ENCODE results near the gene CAV3. TPM values are rescaled to one million over a fixed set of nuclear protein-coding genes. Genes with fewer than 3 reads are reported as not detected.

The CAV3 gene
- total RNA-seq, 2 donors from 2014 or later, result not detected

DNA sequence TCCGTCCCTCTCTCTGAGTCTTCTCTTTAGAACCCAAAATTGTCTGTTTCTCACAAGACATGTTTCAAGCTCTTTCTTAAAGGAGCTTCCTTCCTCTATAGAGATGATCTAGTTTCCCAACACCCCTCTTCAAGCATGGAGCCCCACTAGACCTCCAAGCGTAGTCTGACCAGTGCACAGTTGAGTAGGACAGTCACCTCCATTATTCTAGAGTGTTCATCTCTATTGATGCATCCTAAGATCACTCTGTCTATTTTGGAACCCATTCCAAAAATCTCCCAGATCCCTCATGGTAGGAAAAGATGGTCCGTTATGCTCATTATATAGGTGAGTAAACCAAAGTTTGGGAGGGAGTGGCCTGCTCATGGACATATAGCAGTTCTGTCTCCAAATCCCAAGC, 4.1 kb upstream of the CAV3 start:
- Histone ChIP-seq H3K4me3 (no peak overlapping the region), H3K27me3 (no peaks in the 10 kb centered on the region), H3K4me1 (no peaks in the 10 kb centered on the region), H3K9me3 (no peaks in the 10 kb centered on the region), H3K36me3 (replicated peaks in 1 of 2; ENCODE audit: insufficient read depth in 1 of 2, low read depth in 2 of 2) (no peaks in the 10 kb centered on the region), H3K27ac (no peak overlapping the region)
- DNase-seq, result no peak
- WGBS, 2 donors, result 67 to 77% methylated on average over 3 of the region's 3 CpGs
- TF ChIP-seq, protein P1, sequence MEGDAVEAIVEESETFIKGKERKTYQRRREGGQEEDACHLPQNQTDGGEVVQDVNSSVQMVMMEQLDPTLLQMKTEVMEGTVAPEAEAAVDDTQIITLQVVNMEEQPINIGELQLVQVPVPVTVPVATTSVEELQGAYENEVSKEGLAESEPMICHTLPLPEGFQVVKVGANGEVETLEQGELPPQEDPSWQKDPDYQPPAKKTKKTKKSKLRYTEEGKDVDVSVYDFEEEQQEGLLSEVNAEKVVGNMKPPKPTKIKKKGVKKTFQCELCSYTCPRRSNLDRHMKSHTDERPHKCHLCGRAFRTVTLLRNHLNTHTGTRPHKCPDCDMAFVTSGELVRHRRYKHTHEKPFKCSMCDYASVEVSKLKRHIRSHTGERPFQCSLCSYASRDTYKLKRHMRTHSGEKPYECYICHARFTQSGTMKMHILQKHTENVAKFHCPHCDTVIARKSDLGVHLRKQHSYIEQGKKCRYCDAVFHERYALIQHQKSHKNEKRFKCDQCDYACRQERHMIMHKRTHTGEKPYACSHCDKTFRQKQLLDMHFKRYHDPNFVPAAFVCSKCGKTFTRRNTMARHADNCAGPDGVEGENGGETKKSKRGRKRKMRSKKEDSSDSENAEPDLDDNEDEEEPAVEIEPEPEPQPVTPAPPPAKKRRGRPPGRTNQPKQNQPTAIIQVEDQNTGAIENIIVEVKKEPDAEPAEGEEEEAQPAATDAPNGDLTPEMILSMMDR (IDR thresholded peaks at IDR 0.05), result no peak
- TF ChIP-seq POLR2A (IDR thresholded peaks at IDR 0.05), result no peak
- intact Hi-C loops (cut with DNase I), result no loop called here
- ATAC-seq, result no peak

DNA sequence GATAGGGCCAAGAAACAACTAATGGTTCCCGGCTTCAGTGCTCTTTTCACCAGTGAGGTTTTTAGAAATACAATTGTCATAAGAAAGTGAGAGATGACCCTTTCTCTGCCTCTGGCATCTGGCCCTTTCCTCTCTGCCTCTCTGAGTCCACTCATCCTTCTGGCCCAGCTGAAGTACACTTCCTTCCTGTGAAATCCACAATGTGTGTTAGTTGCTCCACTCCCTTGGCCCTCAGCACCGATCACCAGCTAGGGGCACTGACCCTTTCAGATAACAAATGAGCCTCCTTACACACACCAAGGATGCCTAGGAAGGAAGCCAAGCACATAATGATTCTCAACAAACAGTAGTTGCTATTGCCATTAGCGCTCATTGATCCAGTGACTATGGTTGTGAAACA, 2.9 kb upstream of the CAV3 start:
- TF ChIP-seq POLR2A (IDR thresholded peaks at IDR 0.05), result no peak
- TF ChIP-seq, protein P1 (IDR thresholded peaks at IDR 0.05), result no peak
- no peaks in the 10 kb centered on the region for H3K9me3 ChIP-seq
- intact Hi-C loops (cut with DNase I), result no loop called here
- H3K4me1 ChIP-seq, result no peaks in the 10 kb centered on the region
- ATAC-seq (no peak), DNase-seq (no peak)
- H3K4me3 ChIP-seq, result no peak overlapping the region
- H3K27ac ChIP-seq, result no peak overlapping the region
- no peaks in the 10 kb centered on the region for H3K36me3 ChIP-seq (replicated peaks in 1 of 2; ENCODE audit: insufficient read depth in 1 of 2, low read depth in 2 of 2)
- H3K27me3 ChIP-seq, result no peaks in the 10 kb centered on the region
- WGBS, 2 donors, result 47% methylated on average over 3 of the region's 3 CpGs

DNA sequence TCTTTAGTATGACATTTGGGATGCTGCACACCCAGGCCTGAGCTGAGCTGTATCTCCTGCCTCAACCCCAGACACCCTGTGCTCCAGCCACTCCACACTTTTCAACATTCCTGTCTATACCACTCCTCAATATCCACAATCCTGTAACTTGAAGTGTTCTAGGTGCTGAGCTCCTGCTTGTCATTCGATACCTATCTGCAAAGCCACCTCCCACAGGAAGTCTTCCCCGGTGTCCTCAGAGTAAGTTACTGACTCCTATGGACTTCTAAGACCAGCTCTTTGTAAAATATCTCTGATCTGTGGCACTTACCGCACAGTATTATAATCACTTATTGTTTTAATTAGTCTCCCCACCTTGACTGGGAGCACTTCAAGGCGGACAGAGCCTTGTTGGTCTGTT, 1.2 kb upstream of the CAV3 start:
- WGBS, 2 donors, result 75 to 89% methylated on average over 4 of the region's 4 CpGs

DNA sequence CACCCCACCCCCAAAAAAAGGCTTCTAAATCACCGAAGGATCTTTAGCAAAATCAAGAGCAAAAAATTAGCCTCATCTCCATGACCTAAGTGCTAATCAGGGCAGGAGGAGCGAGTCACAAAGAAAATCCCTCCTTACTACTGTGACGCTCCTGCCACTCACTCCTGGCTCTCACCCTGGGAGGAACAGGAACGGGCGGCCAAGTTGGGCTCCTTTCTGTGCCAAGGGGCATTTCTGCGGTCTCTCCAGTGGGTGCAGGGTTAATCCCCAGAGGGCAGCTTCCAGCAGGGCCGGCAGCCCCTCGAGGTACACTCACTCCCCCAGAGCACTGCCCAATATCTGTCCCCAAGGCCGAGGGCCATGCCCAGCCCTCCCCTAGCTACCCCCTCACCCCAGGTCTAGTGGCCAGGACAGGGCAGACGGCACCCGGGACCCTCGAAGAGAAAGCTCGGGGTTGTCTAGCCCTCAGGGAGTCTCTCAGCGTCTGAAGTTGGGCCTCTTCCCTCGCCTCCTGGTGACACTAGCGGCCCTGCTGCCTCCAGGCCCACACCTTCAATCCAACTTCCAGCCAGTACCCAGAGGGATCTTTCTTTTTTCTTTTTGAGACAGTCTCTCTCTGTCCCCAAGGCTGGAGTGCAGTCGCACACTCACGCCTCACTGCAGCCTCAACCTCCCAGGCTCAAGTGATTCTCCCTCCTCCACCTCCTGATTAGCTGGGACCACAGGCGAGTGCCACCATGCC, 706 bp downstream of the CAV3 start:
- ATAC-seq (no peak), DNase-seq (no peak)
- Histone ChIP-seq H3K36me3 (replicated peaks in 1 of 2; ENCODE audit: insufficient read depth in 1 of 2, low read depth in 2 of 2) (no peaks in the 10 kb centered on the region), H3K27ac (no peak overlapping the region), H3K4me1 (no peaks in the 10 kb centered on the region), H3K4me3 (no peak overlapping the region), H3K27me3 (no peaks in the 10 kb centered on the region), H3K9me3 (no peaks in the 10 kb centered on the region)
- 80 to 82% methylated on average over 18 to 19 of the region's 19 CpGs for WGBS, 2 donors
- TF ChIP-seq, protein P1 (IDR thresholded peaks at IDR 0.05), result no peak
- TF ChIP-seq POLR2A (IDR thresholded peaks at IDR 0.05), result no peak
- intact Hi-C loops (cut with DNase I), result no loop called here

More for the DNA sequence above, 1.2 kb upstream of the CAV3 start:
- intact Hi-C loops (cut with DNase I), result no loop called here
- no peak overlapping the region for H3K4me3 ChIP-seq
- no peak for DNase-seq
- no peaks in the 10 kb centered on the region for H3K27me3 ChIP-seq
- H3K27ac ChIP-seq, result no peak overlapping the region
- H3K36me3 ChIP-seq (replicated peaks in 1 of 2; ENCODE audit: insufficient read depth in 1 of 2, low read depth in 2 of 2), result no peaks in the 10 kb centered on the region
- no peak for TF ChIP-seq POLR2A (IDR thresholded peaks at IDR 0.05)
- TF ChIP-seq, protein P1 (IDR thresholded peaks at IDR 0.05), result no peak
- ATAC-seq, result no peak
- no peaks in the 10 kb centered on the region for H3K4me1 ChIP-seq
- no peaks in the 10 kb centered on the region for H3K9me3 ChIP-seq

DNA sequence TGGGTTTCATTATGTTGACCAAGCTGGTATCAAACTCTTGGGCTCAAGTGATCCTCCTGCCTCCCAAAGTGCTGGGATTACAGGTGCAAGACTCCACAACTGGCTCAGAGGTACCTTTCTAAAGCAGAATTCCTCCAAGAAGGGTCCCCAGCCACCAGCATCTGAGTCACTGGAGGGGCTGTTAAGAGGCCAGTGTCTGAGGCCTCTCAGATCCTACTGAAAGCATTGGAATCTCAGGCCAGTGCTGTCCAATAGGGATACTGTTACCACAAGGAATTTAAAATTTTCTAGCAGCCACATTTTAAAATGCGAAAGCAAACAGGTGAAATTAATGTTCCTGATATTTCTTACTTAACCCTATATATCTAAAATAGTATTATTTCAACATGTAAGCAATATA, 1.3 kb downstream of the CAV3 start:
- Histone ChIP-seq H3K4me3 (no peak overlapping the region), H3K4me1 (no peaks in the 10 kb centered on the region), H3K36me3 (replicated peaks in 1 of 2; ENCODE audit: insufficient read depth in 1 of 2, low read depth in 2 of 2) (no peaks in the 10 kb centered on the region), H3K9me3 (no peaks in the 10 kb centered on the region), H3K27me3 (no peaks in the 10 kb centered on the region), H3K27ac (no peak overlapping the region)
- intact Hi-C loops (cut with DNase I), result no loop called here
- 93 to 96% methylated on average over 1 of the region's 1 CpG for WGBS, 2 donors
- ATAC-seq (no peak), DNase-seq (no peak)
- TF ChIP-seq, protein P1 (IDR thresholded peaks at IDR 0.05), result no peak
- no peak for TF ChIP-seq POLR2A (IDR thresholded peaks at IDR 0.05)

Measured in body of pancreas (tissue), 4 donors.